Kidney epithelial cell (primary cell): ENCODE measurements around the gene UBAC2. TPM values are rescaled to one million over a fixed set of nuclear protein-coding genes. Genes with fewer than 3 reads are reported as not detected.

Source experiments
- DNase-seq: peaks from one replicate; pipeline ENCODE4 v3.0.0-alpha.2; 2010; ENCODE audit warnings: low read depth
- H3K27me3 ChIP-seq: 2 replicates; pipeline ENCODE4 v1.6.0; 2011; ENCODE audit warnings: low read length; ENCODE audit not compliant: control insufficient read depth, insufficient read depth
- H3K36me3 ChIP-seq: 2 replicates; pipeline ENCODE4 v1.5.1; 2011; ENCODE audit warnings: low read length; ENCODE audit not compliant: control insufficient read depth, insufficient read depth
- H3K4me3 ChIP-seq: 2 replicates; pipeline ENCODE4 v1.5.1; 2011; ENCODE audit warnings: low read depth, mild to moderate bottlenecking, control low read depth, low read length
- CTCF ChIP-seq: IDR thresholded peaks from 2 replicates; pipeline ENCODE4 v1.5.1; 2011; ENCODE audit warnings: mild to moderate bottlenecking, moderate library complexity, low read length, control low read depth, inconsistent platforms; ENCODE audit not compliant: insufficient read depth, poor library complexity, severe bottlenecking
- total RNA-seq: library from RNA; depleted of rRNA; stranded (reverse); fragments of >200 nt; gene quantifications from 2 replicates; pipeline ENCODE4 v1.2.3, GENCODE V29; 2015

The UBAC2 gene
- total RNA-seq, 1 donor from 2014 or later, result 83.6 TPM

GRCh38 chr13:99361197-99361596, 160.5 kb downstream of the UBAC2 start:
- no peak for TF ChIP-seq CTCF
- no peak for DNase-seq
- H3K4me3 ChIP-seq, result no peak overlapping the region
- H3K27me3 ChIP-seq, result no peaks in the 10 kb centered on the region
- H3K36me3 ChIP-seq, result no peaks in the 10 kb centered on the region

GRCh38 chr13:99362362-99362761, 161.7 kb downstream of the UBAC2 start:
- Histone ChIP-seq H3K27me3 (no peaks in the 10 kb centered on the region), H3K36me3 (no peaks in the 10 kb centered on the region), H3K4me3 (no peak overlapping the region)
- no peak for DNase-seq
- TF ChIP-seq CTCF, result no peak

- TF ChIP-seq CTCF, result no peak
- H3K27me3 ChIP-seq, result no peaks in the 10 kb centered on the region
- DNase-seq, result no peak
- no peak overlapping the region for H3K4me3 ChIP-seq
- no peaks in the 10 kb centered on the region for H3K36me3 ChIP-seq
Observed at GRCh38 chr13:99363391-99363790, 162.7 kb downstream of the UBAC2 start.

- TF ChIP-seq CTCF, result no peak
- no peak for DNase-seq
- H3K27me3 ChIP-seq, result no peaks in the 10 kb centered on the region
Observed at GRCh38 chr13:99363949-99364348, 163.3 kb downstream of the UBAC2 start.

GRCh38 chr13:99366075-99366987, 165.7 kb downstream of the UBAC2 start:
- Histone ChIP-seq H3K4me3 (no peak overlapping the region), H3K27me3 (no peaks in the 10 kb centered on the region), H3K36me3 (no peaks in the 10 kb centered on the region)
- no peak for DNase-seq
- no peak for TF ChIP-seq CTCF

More at GRCh38 chr13:99363949-99364348, 163.3 kb downstream of the UBAC2 start:
- Histone ChIP-seq H3K4me3 (no peak overlapping the region), H3K36me3 (no peaks in the 10 kb centered on the region)
